Hepatocyte (in vitro differentiated cells): ENCODE results near the gene LTO1. TPM values are rescaled to one million over a fixed set of nuclear protein-coding genes. Genes with fewer than 3 reads are reported as not detected.

Source experiments
- DNase-seq: peaks from one replicate; pipeline ENCODE4 v3.0.0-alpha.2; 2016; ENCODE audit warnings: low spot score
- H2AFZ ChIP-seq: fragments of 200-600 bp; sonication (generic); 2 replicates; pipeline ENCODE4 v1.6.0; 2016; ENCODE audit warnings: antibody characterized with exemption, mild to moderate bottlenecking
- H3K27ac ChIP-seq: fragments of 200-600 bp; sonication (generic); 2 replicates; pipeline ENCODE4 v1.5.1; 2016; ENCODE audit warnings: mild to moderate bottlenecking
- H3K27me3 ChIP-seq: fragments of 200-600 bp; sonication (generic); 2 replicates; pipeline ENCODE4 v1.6.1; 2016
- H3K36me3 ChIP-seq: fragments of 200-600 bp; sonication (generic); replicated peaks from 2 replicates; pipeline ENCODE4 v1.5.1; 2016; ENCODE audit warnings: low read depth; ENCODE audit not compliant: insufficient read depth
- H3K4me1 ChIP-seq: fragments of 200-600 bp; sonication (generic); 2 replicates; pipeline ENCODE4 v1.5.1; 2016; ENCODE audit warnings: mild to moderate bottlenecking, moderate library complexity; ENCODE audit not compliant: insufficient read depth
- H3K4me2 ChIP-seq: fragments of 200-600 bp; sonication (generic); 2 replicates; pipeline ENCODE4 v1.6.0; 2016
- H3K4me3 ChIP-seq: fragments of 200-600 bp; sonication (generic); 2 replicates; pipeline ENCODE4 v1.5.1; 2016; ENCODE audit warnings: mild to moderate bottlenecking
- H3K79me2 ChIP-seq: fragments of 200-600 bp; sonication (generic); 2 replicates; pipeline ENCODE4 v1.6.0; 2017; ENCODE audit warnings: mild to moderate bottlenecking
- H3K9me2 ChIP-seq: fragments of 200-600 bp; sonication (generic); replicated peaks from 2 replicates; pipeline ENCODE4 v1.6.0; 2017; ENCODE audit warnings: mild to moderate bottlenecking; ENCODE audit not compliant: insufficient read depth
- H3K9me3 ChIP-seq: fragments of 200-600 bp; sonication (generic); 2 replicates; pipeline ENCODE4 v1.5.1; 2016; ENCODE audit warnings: low read depth, mild to moderate bottlenecking
- H4K20me1 ChIP-seq: fragments of 200-600 bp; sonication (generic); 2 replicates; pipeline ENCODE4 v1.6.0; 2016; ENCODE audit warnings: mild to moderate bottlenecking; ENCODE audit not compliant: insufficient read depth, poor library complexity, severe bottlenecking
- EZH2 ChIP-seq: fragments of 200-600 bp; sonication (generic); IDR thresholded peaks from 2 replicates; pipeline ENCODE4 v1.6.1; 2016; ENCODE audit warnings: antibody characterized with exemption, mild to moderate bottlenecking, borderline replicate concordance
- EZH2phosphoT487 ChIP-seq: fragments of 200-600 bp; sonication (generic); IDR thresholded peaks from one replicate; pipeline ENCODE4 v1.6.1; 2018; ENCODE audit warnings: antibody characterized with exemption, mild to moderate bottlenecking, low read depth, moderate library complexity; ENCODE audit not compliant: unreplicated experiment, severe bottlenecking
- whole genome bisulfite sequencing: methylation state at CpG from one replicate; pipeline ENCODE4 v1.1.6; 2016; ENCODE audit warnings: low lambda C conversion rate; ENCODE audit errors: missing lambda C conversion rate; 5-methylcytosine and 5-hydroxymethylcytosine counted together
- polyA plus RNA-seq: library from polyadenylated mRNA; unstranded; fragments of >200 nt; fragmentation: Nextera tagmentation; extraction: Ambion mirVana; gene quantifications from 2 replicates; pipeline ENCODE4 v1.2.1, GENCODE V29; 2016
- total RNA-seq: library from RNA; depleted of rRNA; stranded (reverse); fragments of >200 nt; gene quantifications from 2 replicates; pipeline ENCODE4 v1.2.3, GENCODE V29; 2014
- TF ChIP-seq, protein P1 (sequence below): fragments of 200-600 bp; sonication (generic); IDR thresholded peaks from 2 replicates; pipeline ENCODE4 v1.5.1; 2016; ENCODE audit warnings: antibody characterized with exemption, mild to moderate bottlenecking; ENCODE audit not compliant: poor library complexity

Gene LTO1
- total and polyA plus RNA-seq, 2 experiments from 2014 or later = 12.6 to 13.4 TPM

GRCh38 chr11:69661413-69661715 is 13.8 kb downstream of the LTO1 start:
- no peaks in the 10 kb centered on the region for H3K79me2 ChIP-seq

GRCh38 chr11:69660001-69660500 is 15.1 kb downstream of the LTO1 start:
- Histone ChIP-seq H3K79me2 (no peaks in the 10 kb centered on the region), H3K36me3 (no peaks in the 10 kb centered on the region), H3K27me3 (no peaks in the 10 kb centered on the region), H3K4me2 (no peak overlapping the region), H4K20me1 (no peaks in the 10 kb centered on the region), H3K9me2 (no peaks in the 10 kb centered on the region), H3K27ac (no peak overlapping the region), H2AFZ (no peak overlapping the region), H3K4me3 (no peak overlapping the region), H3K4me1 (peaks cover 16% of the 10 kb centered on the region), H3K9me3 (no peaks in the 10 kb centered on the region)
- DNase-seq = no peak
- WGBS = 93% methylated on average over 3 of the region's 4 CpGs
- no peak for TF ChIP-seq EZH2
- TF ChIP-seq EZH2phosphoT487 = no peak
- TF ChIP-seq, protein P1, sequence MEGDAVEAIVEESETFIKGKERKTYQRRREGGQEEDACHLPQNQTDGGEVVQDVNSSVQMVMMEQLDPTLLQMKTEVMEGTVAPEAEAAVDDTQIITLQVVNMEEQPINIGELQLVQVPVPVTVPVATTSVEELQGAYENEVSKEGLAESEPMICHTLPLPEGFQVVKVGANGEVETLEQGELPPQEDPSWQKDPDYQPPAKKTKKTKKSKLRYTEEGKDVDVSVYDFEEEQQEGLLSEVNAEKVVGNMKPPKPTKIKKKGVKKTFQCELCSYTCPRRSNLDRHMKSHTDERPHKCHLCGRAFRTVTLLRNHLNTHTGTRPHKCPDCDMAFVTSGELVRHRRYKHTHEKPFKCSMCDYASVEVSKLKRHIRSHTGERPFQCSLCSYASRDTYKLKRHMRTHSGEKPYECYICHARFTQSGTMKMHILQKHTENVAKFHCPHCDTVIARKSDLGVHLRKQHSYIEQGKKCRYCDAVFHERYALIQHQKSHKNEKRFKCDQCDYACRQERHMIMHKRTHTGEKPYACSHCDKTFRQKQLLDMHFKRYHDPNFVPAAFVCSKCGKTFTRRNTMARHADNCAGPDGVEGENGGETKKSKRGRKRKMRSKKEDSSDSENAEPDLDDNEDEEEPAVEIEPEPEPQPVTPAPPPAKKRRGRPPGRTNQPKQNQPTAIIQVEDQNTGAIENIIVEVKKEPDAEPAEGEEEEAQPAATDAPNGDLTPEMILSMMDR = no peak

More at GRCh38 chr11:69661413-69661715, 13.8 kb downstream of the LTO1 start:
- H3K36me3 ChIP-seq = no peaks in the 10 kb centered on the region
- 98% methylated on average over 10 of the region's 10 CpGs for WGBS
- H2AFZ ChIP-seq = no peak overlapping the region
- H3K9me2 ChIP-seq = no peaks in the 10 kb centered on the region
- no peaks in the 10 kb centered on the region for H4K20me1 ChIP-seq
- TF ChIP-seq, protein P1 = no peak
- no peak for TF ChIP-seq EZH2phosphoT487
- no peak for TF ChIP-seq EZH2
- peaks cover 11% of the 10 kb centered on the region for H3K4me1 ChIP-seq
- DNase-seq = no peak
- H3K4me3 ChIP-seq = no peak overlapping the region
- H3K27ac ChIP-seq = no peak overlapping the region
- H3K9me3 ChIP-seq = no peaks in the 10 kb centered on the region
- H3K27me3 ChIP-seq = no peaks in the 10 kb centered on the region
- no peak overlapping the region for H3K4me2 ChIP-seq

GRCh38 chr11:69659591-69659990 is 15.6 kb downstream of the LTO1 start:
- H3K4me1 ChIP-seq = peaks cover 16% of the 10 kb centered on the region
- H3K27ac ChIP-seq = no peak overlapping the region
- H4K20me1 ChIP-seq = no peaks in the 10 kb centered on the region
- H3K9me3 ChIP-seq = no peaks in the 10 kb centered on the region
- TF ChIP-seq EZH2phosphoT487 (no peak), EZH2 (no peak)
- TF ChIP-seq, protein P1 = no peak
- no peaks in the 10 kb centered on the region for H3K9me2 ChIP-seq
- 95% methylated on average over 9 of the region's 12 CpGs for WGBS
- H3K79me2 ChIP-seq = no peaks in the 10 kb centered on the region
- no peak for DNase-seq
- H3K27me3 ChIP-seq = no peaks in the 10 kb centered on the region
- no peaks in the 10 kb centered on the region for H3K36me3 ChIP-seq
- H2AFZ ChIP-seq = no peak overlapping the region
- no peak overlapping the region for H3K4me3 ChIP-seq
- no peak overlapping the region for H3K4me2 ChIP-seq
